HG03442 (cell line): ENCODE results near the gene PTPN13.
"Not testable (repeated sequence)": the region's sequence is repeated elsewhere in the genome, so short reads cannot be mapped to it uniquely, and the experiment has no call there.

Source experiments
- ATAC-seq: cut with Tn5 transposase; IDR thresholded peaks from one replicate; pipeline ENCODE4 v1.9.1; 2021; ENCODE audit warnings: mild to moderate bottlenecking, moderate library complexity; ENCODE audit not compliant: unreplicated experiment

PTPN13 gene

GRCh38 chr4:86688026-86688425 lies 93.9 kb downstream of the PTPN13 start:
- no peak for ATAC-seq

- ATAC-seq: no peak
Measured at GRCh38 chr4:86704601-86705000, 110.5 kb downstream of the PTPN13 start.

DNA sequence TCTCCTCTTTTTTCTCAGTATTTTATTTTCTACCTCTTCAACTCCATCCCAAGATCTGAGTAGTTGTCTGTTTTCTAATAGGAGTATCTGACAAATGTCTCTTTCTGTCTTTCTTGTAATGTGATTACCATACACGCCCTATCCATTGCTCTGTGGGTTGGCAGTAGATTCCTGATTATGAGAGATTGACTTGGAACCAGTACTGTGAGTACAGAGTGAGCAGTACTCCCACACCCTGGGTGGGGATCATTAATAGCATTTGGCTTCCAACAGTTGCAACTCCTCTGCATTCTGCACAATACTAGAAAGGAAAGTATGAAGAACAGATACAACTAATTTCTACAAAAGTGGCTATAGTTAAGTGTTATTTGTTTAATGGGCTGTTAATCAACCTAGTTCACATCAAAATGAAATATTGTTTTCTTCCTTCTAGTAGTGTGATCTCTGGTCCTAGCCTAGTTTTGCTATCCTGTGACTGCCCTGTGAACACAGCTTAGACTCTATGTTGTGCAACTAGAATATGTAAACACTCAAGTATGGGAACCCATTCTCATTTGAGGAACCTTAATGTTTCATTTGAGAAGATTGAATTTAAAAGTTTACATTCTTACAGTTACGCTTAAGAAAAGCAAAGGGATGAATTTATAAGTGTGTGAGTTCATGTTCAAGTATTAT lies 112.9 kb downstream of the PTPN13 start:
- ATAC-seq: no peak

- no peak for ATAC-seq
Measured at GRCh38 chr4:86717651-86718050, 123.5 kb downstream of the PTPN13 start.

DNA sequence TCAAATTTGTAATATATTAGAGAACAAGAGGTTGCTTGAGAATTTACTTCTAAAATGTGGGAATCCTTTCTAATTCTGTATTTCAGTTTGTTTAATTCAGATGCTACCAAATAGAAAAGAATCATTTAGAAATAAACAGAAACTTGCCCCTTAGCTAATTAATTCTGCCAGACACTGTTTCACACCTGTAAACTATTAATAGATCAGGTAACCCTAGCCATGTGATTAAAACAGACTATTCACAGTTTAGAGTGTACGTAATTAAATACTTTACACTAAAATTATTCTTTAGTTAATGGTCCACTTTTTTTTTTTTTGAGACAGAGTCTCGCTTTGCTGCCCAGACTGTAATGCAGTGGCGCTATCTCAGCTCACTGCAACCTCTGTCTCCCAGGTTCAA lies 124.0 kb downstream of the PTPN13 start:
- ATAC-seq: no peak

- ATAC-seq: not testable (repeated sequence)
Measured at GRCh38 chr4:86719149-86719548, 125.0 kb downstream of the PTPN13 start.

DNA sequence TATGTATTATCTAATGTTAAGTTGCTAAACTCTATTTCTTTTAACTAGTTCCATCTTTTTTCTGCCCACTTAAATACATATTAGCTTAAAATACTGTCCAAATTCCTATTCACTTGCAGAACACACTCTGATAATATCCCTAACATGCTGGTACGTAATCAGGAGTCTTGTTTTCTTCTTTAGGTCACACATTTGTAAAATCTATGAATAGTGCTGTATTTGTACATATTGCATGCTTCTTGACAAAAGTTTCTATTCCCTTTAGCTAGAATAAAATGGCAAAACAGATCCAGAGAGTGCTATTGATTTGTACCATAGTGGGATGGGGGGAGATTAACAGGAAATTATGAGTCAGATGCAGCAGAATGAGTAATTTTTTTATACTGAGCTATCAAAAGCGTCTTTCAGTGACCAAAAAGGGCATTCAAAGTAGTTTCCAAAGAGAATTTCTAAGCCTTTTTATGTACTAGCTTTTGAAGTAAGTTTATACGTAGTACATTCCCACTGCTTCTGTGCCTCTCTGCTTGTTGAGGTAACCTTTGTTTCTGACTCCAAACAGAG lies 126.5 kb downstream of the PTPN13 start:
- no peak for ATAC-seq

GRCh38 chr4:86721412-86721811 lies 127.3 kb downstream of the PTPN13 start:
- ATAC-seq: no peak

- no peak for ATAC-seq
Measured at GRCh38 chr4:86730310-86730709, 136.2 kb downstream of the PTPN13 start.

DNA sequence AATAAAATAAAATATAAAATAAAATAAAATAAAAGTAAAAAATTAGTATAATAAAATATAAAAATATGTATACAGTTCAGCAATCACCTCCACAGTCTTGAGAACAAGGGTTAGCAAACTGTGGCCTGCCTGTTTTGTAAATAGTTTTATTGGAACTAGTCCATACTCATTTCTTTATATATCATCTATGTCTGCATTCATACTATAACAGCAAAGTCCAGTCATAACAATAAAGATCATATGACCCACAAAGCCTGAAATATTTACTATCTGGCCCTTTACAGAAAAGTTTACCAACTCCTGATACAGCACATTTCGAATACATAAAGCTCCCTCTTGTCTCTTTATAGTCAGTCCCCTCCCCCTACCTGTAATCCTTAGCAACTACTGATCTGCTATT lies 143.1 kb downstream of the PTPN13 start:
- no peak for ATAC-seq

- ATAC-seq: no peak
Measured at GRCh38 chr4:86741846-86742245, 147.7 kb downstream of the PTPN13 start.

DNA sequence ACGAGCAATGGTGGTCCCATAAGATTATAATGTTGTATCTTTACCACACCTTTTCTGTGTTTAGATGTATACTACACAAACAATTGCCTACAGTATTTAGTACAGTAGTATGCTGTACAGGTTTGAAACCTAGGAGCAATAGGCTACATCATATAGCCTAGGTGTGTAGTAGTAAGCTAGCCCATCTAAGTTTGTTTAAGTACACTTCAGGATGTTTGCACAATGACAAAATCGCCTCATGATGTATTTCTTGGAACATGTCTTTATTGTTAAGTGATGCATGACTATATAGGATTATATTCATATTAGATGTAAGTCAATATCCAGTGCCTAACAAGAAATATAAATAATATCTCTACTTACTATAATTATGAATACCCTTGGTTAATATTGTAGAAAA lies 150.5 kb downstream of the PTPN13 start:
- no peak for ATAC-seq

- ATAC-seq: no peak
Measured at GRCh38 chr4:86749121-86749520, 155.0 kb downstream of the PTPN13 start.

GRCh38 chr4:86755388-86755787 lies 161.3 kb downstream of the PTPN13 start:
- no peak for ATAC-seq

GRCh38 chr4:86757468-86757867 lies 163.4 kb downstream of the PTPN13 start:
- no peak for ATAC-seq

- ATAC-seq: no peak
Measured at GRCh38 chr4:86759298-86759697, 165.2 kb downstream of the PTPN13 start.

DNA sequence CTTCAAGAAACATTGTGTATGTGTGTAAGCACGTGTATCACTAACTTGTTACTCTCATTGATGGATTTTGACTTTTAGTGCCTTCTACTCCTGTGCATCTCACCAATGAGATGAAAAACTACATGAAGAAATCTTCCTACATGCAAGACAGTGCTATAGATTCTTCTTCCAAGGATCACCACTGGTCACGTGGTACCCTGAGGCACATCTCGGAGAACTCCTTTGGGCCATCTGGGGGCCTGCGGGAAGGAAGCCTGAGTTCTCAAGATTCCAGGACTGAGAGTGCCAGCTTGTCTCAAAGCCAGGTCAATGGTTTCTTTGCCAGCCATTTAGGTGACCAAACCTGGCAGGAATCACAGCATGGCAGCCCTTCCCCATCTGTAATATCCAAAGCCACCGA lies 168.5 kb downstream of the PTPN13 start:
- ATAC-seq: no peak

- ATAC-seq: no peak
Measured at GRCh38 chr4:86769794-86770193, 175.7 kb downstream of the PTPN13 start.

GRCh38 chr4:86771141-86771540 lies 177.0 kb downstream of the PTPN13 start:
- no peak for ATAC-seq

GRCh38 chr4:86775061-86775460 lies 180.9 kb downstream of the PTPN13 start:
- ATAC-seq: no peak

GRCh38 chr4:86778175-86778574 lies 184.1 kb downstream of the PTPN13 start:
- no peak for ATAC-seq

DNA sequence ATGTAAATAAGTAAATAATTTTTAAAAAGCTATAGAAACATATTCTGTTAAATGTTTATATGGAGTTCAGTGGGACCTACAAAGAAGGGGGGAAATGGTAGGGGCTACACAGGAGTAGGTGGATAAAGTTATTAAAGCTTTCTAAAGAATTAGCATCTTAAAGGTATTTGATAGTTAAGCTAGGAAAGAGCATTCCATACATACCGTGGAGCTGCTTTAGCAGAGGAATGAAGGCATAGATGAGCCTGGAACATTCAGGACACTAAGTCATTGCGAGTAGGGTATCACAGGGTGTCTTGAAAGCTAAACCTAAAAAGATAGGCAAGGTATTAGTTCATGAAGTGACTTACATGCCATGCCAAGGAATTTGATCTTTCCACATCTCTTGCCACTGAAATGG lies 194.7 kb downstream of the PTPN13 start:
- no peak for ATAC-seq

- no peak for ATAC-seq
Measured at GRCh38 chr4:86791126-86791525, 197.0 kb downstream of the PTPN13 start.
